ENCODE results near the gene CCDC127. TPM values are rescaled to one million over a fixed set of nuclear protein-coding genes. Genes with fewer than 3 reads are reported as not detected.
A peak's percentile ranks its signal among the peaks of the same experiment; 100 is the strongest.

The CCDC127 gene
- total and polyA plus RNA-seq, 5 donors from 2014 or later, result 3.2 to 5.7 (median 4.0) TPM

GRCh38 chr5:206406-206805 lies 11.5 kb downstream of the CCDC127 start:
- DNase-seq (no peak), ATAC-seq (ENCODE audit: low read depth in 2 of 2) (no peak)
- no peaks in the 10 kb centered on the region for H3K9me3 ChIP-seq (ENCODE audit: control insufficient read depth in 2 of 2, low read length in 2 of 2)
- H3K27ac Mint-ChIP-seq, result no peak overlapping the region
- no peaks in the 10 kb centered on the region for H3K9me3 Mint-ChIP-seq
- no peak overlapping the region for H3K4me3 Mint-ChIP-seq
- no peaks in the 10 kb centered on the region for H3K27me3 ChIP-seq (ENCODE audit: control insufficient read depth, insufficient read depth, low read length)
- H3K27me3 Mint-ChIP-seq, result no peaks in the 10 kb centered on the region
- no peak overlapping the region for H3K4me3 ChIP-seq (ENCODE audit: low read depth, low read length)
- H3K36me3 ChIP-seq (ENCODE audit: control insufficient read depth, insufficient read depth, low read length), result peaks cover 44% of the 10 kb centered on the region
- peaks cover 9 to 23% (median 13%) of the 10 kb centered on the region in 4 donors for H3K4me1 Mint-ChIP-seq
- no peaks in the 10 kb centered on the region for H3K4me1 ChIP-seq (ENCODE audit: control insufficient read depth, insufficient read depth, low read length, poor library complexity, severe bottlenecking)
- H3K36me3 Mint-ChIP-seq, result peaks cover 37% of the 10 kb centered on the region
- no peak overlapping the region for H3K27ac ChIP-seq (ENCODE audit: insufficient read depth, low read length, poor library complexity, severe bottlenecking)

- Mint-ChIP-seq H3K9me3 (no peaks in the 10 kb centered on the region), H3K36me3 (peaks cover 33% of the 10 kb centered on the region), H3K4me3 (no peak overlapping the region), H3K27ac (peak overlapping the region in 1 of 3 donors; percentile 39), H3K27me3 (no peaks in the 10 kb centered on the region), H3K4me1 (peaks cover 6 to 16% (median 13%) of the 10 kb centered on the region in 4 donors)
- DNase-seq, result no peak
- ATAC-seq (ENCODE audit: low read depth in 2 of 2), result no peak
- Histone ChIP-seq H3K4me1 (ENCODE audit: control insufficient read depth, insufficient read depth, low read length, poor library complexity, severe bottlenecking) (no peaks in the 10 kb centered on the region), H3K4me3 (ENCODE audit: low read depth, low read length) (no peak overlapping the region), H3K27me3 (ENCODE audit: control insufficient read depth, insufficient read depth, low read length) (no peaks in the 10 kb centered on the region), H3K9me3 (ENCODE audit: control insufficient read depth in 2 of 2, low read length in 2 of 2) (no peaks in the 10 kb centered on the region), H3K27ac (ENCODE audit: insufficient read depth, low read length, poor library complexity, severe bottlenecking) (no peak overlapping the region), H3K36me3 (ENCODE audit: control insufficient read depth, insufficient read depth, low read length) (peaks cover 44% of the 10 kb centered on the region)
These were observed 12.8 kb downstream of the CCDC127 start for GRCh38 chr5:204966-205670.

GRCh38 chr5:204462-204861 lies 13.5 kb downstream of the CCDC127 start:
- Mint-ChIP-seq H3K4me1 (peaks cover 0 to 10% (median 7%) of the 10 kb centered on the region in 4 donors), H3K4me3 (no peak overlapping the region), H3K27ac (no peak overlapping the region), H3K36me3 (peaks cover 28% of the 10 kb centered on the region), H3K27me3 (no peaks in the 10 kb centered on the region), H3K9me3 (no peaks in the 10 kb centered on the region)
- Histone ChIP-seq H3K9me3 (ENCODE audit: control insufficient read depth in 2 of 2, low read length in 2 of 2) (no peaks in the 10 kb centered on the region), H3K27me3 (ENCODE audit: control insufficient read depth, insufficient read depth, low read length) (no peaks in the 10 kb centered on the region), H3K27ac (ENCODE audit: insufficient read depth, low read length, poor library complexity, severe bottlenecking) (no peak overlapping the region), H3K4me3 (ENCODE audit: low read depth, low read length) (no peak overlapping the region), H3K4me1 (ENCODE audit: control insufficient read depth, insufficient read depth, low read length, poor library complexity, severe bottlenecking) (no peaks in the 10 kb centered on the region), H3K36me3 (ENCODE audit: control insufficient read depth, insufficient read depth, low read length) (peaks cover 44% of the 10 kb centered on the region)
- DNase-seq (no peak), ATAC-seq (ENCODE audit: low read depth in 2 of 2) (no peak)

- peaks cover 28% of the 10 kb centered on the region for H3K36me3 Mint-ChIP-seq
These were observed 14.0 kb downstream of the CCDC127 start for GRCh38 chr5:204001-204400.

GRCh38 chr5:203246-203930 lies 14.6 kb downstream of the CCDC127 start:
- H3K27ac Mint-ChIP-seq, result peak overlapping the region in 1 of 3 donors; percentile 28

More at GRCh38 chr5:204001-204400, 14.0 kb downstream of the CCDC127 start:
- H3K36me3 ChIP-seq (ENCODE audit: control insufficient read depth, insufficient read depth, low read length), result peaks cover 44% of the 10 kb centered on the region
- no peak for ATAC-seq (ENCODE audit: low read depth in 2 of 2)
- H3K9me3 ChIP-seq (ENCODE audit: control insufficient read depth in 2 of 2, low read length in 2 of 2), result no peaks in the 10 kb centered on the region
- H3K4me1 ChIP-seq (ENCODE audit: control insufficient read depth, insufficient read depth, low read length, poor library complexity, severe bottlenecking), result no peaks in the 10 kb centered on the region
- no peak overlapping the region for H3K4me3 Mint-ChIP-seq
- no peak for DNase-seq
- no peaks in the 10 kb centered on the region for H3K27me3 ChIP-seq (ENCODE audit: control insufficient read depth, insufficient read depth, low read length)
- no peak overlapping the region for H3K27ac ChIP-seq (ENCODE audit: insufficient read depth, low read length, poor library complexity, severe bottlenecking)
- no peaks in the 10 kb centered on the region for H3K27me3 Mint-ChIP-seq
- H3K4me3 ChIP-seq (ENCODE audit: low read depth, low read length), result no peak overlapping the region
- H3K9me3 Mint-ChIP-seq, result no peaks in the 10 kb centered on the region
- H3K27ac Mint-ChIP-seq, result peak overlapping the region in 1 of 3 donors; percentile 28
- peaks cover 0 to 10% (median 7%) of the 10 kb centered on the region in 4 donors for H3K4me1 Mint-ChIP-seq

GRCh38 chr5:201672-202071 lies 16.3 kb downstream of the CCDC127 start:
- H3K9me3 Mint-ChIP-seq, result no peaks in the 10 kb centered on the region
- peaks cover 21% of the 10 kb centered on the region for H3K36me3 Mint-ChIP-seq
- peaks cover 32% of the 10 kb centered on the region for H3K36me3 ChIP-seq (ENCODE audit: control insufficient read depth, insufficient read depth, low read length)
- peaks cover 0 to 9% (median 3%) of the 10 kb centered on the region in 4 donors for H3K4me1 Mint-ChIP-seq
- H3K27ac Mint-ChIP-seq, result peak overlapping the region in 1 of 3 donors; percentile 47
- no peak overlapping the region for H3K27ac ChIP-seq (ENCODE audit: insufficient read depth, low read length, poor library complexity, severe bottlenecking)
- H3K9me3 ChIP-seq (ENCODE audit: control insufficient read depth in 2 of 2, low read length in 2 of 2), result no peaks in the 10 kb centered on the region
- DNase-seq (no peak), ATAC-seq (ENCODE audit: low read depth in 2 of 2) (no peak)
- no peak overlapping the region for H3K4me3 Mint-ChIP-seq
- no peaks in the 10 kb centered on the region for H3K27me3 ChIP-seq (ENCODE audit: control insufficient read depth, insufficient read depth, low read length)
- no peak overlapping the region for H3K4me3 ChIP-seq (ENCODE audit: low read depth, low read length)
- H3K4me1 ChIP-seq (ENCODE audit: control insufficient read depth, insufficient read depth, low read length, poor library complexity, severe bottlenecking), result no peaks in the 10 kb centered on the region
- H3K27me3 Mint-ChIP-seq, result no peaks in the 10 kb centered on the region

More at GRCh38 chr5:203246-203930, 14.6 kb downstream of the CCDC127 start:
- Histone ChIP-seq H3K27ac (ENCODE audit: insufficient read depth, low read length, poor library complexity, severe bottlenecking) (no peak overlapping the region), H3K4me3 (ENCODE audit: low read depth, low read length) (no peak overlapping the region), H3K27me3 (ENCODE audit: control insufficient read depth, insufficient read depth, low read length) (no peaks in the 10 kb centered on the region), H3K4me1 (ENCODE audit: control insufficient read depth, insufficient read depth, low read length, poor library complexity, severe bottlenecking) (no peaks in the 10 kb centered on the region), H3K9me3 (ENCODE audit: control insufficient read depth in 2 of 2, low read length in 2 of 2) (no peaks in the 10 kb centered on the region), H3K36me3 (ENCODE audit: control insufficient read depth, insufficient read depth, low read length) (peaks cover 44% of the 10 kb centered on the region)
- H3K4me1 Mint-ChIP-seq, result peaks cover 0 to 9% (median 6%) of the 10 kb centered on the region in 4 donors
- H3K36me3 Mint-ChIP-seq, result peaks cover 28% of the 10 kb centered on the region
- H3K9me3 Mint-ChIP-seq, result no peaks in the 10 kb centered on the region
- no peaks in the 10 kb centered on the region for H3K27me3 Mint-ChIP-seq
- no peak for DNase-seq
- H3K4me3 Mint-ChIP-seq, result no peak overlapping the region
- no peak for ATAC-seq (ENCODE audit: low read depth in 2 of 2)

GRCh38 chr5:200985-201384 lies 17.0 kb downstream of the CCDC127 start:
- no peaks in the 10 kb centered on the region for H3K27me3 Mint-ChIP-seq
- peak overlapping the region in 1 of 3 donors; percentile 47 for H3K27ac Mint-ChIP-seq
- H3K4me1 Mint-ChIP-seq, result peaks cover 0 to 9% (median 3%) of the 10 kb centered on the region in 4 donors
- ATAC-seq (ENCODE audit: low read depth in 2 of 2) (no peak), DNase-seq (no peak)
- H3K9me3 Mint-ChIP-seq, result no peaks in the 10 kb centered on the region
- H3K4me3 Mint-ChIP-seq, result no peak overlapping the region
- H3K27ac ChIP-seq (ENCODE audit: insufficient read depth, low read length, poor library complexity, severe bottlenecking), result no peak overlapping the region
- H3K27me3 ChIP-seq (ENCODE audit: control insufficient read depth, insufficient read depth, low read length), result no peaks in the 10 kb centered on the region
- H3K4me1 ChIP-seq (ENCODE audit: control insufficient read depth, insufficient read depth, low read length, poor library complexity, severe bottlenecking), result no peaks in the 10 kb centered on the region
- H3K4me3 ChIP-seq (ENCODE audit: low read depth, low read length), result no peak overlapping the region
- peaks cover 18% of the 10 kb centered on the region for H3K36me3 Mint-ChIP-seq
- no peaks in the 10 kb centered on the region for H3K9me3 ChIP-seq (ENCODE audit: control insufficient read depth in 2 of 2, low read length in 2 of 2)
- peaks cover 26% of the 10 kb centered on the region for H3K36me3 ChIP-seq (ENCODE audit: control insufficient read depth, insufficient read depth, low read length)
